ENCODE results near the gene NLRP8.
"Not testable (repeated sequence)": the region's sequence is repeated elsewhere in the genome, so short reads cannot be mapped to it uniquely, and the experiment has no call there.

NLRP8 gene

GRCh38 chr19:55947532-55947931 is at the start of gene NLRP8:
Gene NLRP8 (plus strand): TSS chr19:55947832.
- DNase-seq: no peak

DNA sequence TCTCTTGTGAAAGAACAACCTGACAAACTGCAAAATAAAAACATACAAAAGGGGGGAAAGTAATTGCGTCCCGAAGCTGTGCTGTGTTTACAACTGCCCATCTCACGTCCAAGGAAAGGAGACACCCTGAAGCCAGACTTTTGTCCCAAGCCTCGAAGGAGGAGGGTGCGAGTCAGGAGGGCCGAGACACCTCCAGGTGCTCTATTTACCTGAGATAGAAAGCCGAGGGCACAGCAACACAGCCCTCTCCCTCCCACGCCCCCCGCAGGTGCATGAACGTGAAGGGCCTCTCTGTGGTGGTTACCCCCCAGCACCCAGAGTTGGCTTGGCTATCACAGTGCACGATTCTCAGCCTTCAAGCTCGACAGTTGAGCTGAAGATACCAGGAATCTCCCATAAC is 48.7 kb upstream of the NLRP8 start:
- DNase-seq: no peak

DNA sequence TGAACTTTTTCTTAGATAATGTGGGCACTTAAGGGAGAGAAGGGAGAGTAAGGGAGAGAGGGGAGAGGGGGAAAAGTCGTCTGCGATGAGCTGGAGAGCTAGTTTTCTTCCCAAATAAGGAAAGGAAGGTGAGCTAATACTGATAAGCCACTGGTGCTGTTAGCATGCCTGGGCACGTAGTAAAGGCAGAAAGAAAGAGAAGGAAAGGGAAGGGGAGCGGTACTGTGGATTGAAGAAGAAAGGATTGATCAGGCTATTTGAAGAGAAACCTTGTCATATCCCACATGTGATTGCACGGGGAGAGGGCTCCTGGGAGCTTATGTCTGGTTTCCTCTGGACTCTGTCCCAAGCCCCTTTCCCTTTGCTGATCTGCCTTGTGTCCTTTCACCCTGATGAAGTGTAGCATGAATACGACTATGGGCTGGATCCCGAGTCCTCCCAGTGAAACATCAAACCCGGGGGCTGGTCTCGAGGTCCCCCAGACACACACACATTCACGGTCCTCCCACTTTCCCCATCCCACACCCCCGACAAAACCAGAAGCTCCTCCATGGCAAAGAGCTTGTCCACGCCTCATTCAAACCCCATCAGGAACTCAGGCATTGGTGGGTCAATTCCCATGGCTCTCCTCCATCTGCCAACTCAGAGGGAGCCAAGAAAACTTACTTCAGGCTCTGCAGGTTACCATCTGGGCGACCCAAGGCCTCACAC is 46.1 kb upstream of the NLRP8 start:
- DNase-seq: no peak

DNA sequence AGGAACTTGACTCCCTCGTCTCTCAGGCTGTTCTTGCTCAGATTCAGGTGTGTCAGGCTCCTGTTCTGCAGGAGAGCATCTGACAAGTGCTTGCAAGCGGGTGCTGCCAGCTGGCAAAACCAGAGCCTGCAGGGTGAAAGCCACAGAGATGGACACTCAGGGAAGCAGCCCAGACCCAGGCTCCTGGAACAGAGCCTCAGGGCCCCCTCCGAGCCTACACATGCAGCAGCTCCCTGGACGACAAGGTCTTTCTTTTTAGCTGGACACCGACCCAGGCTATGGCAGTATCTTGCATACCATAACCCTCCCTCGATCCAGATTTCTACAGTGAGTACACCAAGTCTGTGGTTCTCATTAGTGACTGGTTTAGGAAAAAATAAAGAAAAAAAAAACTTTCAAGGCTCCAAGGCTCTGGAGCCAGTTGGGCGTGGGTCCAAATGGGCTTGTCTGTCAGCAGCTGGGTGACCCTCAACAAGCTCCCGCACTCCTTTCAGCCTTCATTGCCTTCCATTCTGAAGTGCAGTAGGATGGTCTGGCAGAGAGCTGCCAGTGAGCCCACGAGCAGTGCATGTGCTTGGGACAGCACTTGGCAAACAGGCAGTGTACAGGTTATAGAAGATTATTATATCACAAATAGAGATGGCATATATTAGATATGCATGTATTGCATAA is 45.4 kb upstream of the NLRP8 start:
- DNase-seq: no peak

- DNase-seq: no peak
Observed at GRCh38 chr19:55907286-55907685, 40.3 kb upstream of the NLRP8 start.

- no peak for DNase-seq
Observed at GRCh38 chr19:55907746-55908145, 39.9 kb upstream of the NLRP8 start.

GRCh38 chr19:55909801-55910200 is 37.8 kb upstream of the NLRP8 start:
- no peak for DNase-seq

- DNase-seq: no peak
Observed at GRCh38 chr19:55912916-55913315, 34.7 kb upstream of the NLRP8 start.

DNA sequence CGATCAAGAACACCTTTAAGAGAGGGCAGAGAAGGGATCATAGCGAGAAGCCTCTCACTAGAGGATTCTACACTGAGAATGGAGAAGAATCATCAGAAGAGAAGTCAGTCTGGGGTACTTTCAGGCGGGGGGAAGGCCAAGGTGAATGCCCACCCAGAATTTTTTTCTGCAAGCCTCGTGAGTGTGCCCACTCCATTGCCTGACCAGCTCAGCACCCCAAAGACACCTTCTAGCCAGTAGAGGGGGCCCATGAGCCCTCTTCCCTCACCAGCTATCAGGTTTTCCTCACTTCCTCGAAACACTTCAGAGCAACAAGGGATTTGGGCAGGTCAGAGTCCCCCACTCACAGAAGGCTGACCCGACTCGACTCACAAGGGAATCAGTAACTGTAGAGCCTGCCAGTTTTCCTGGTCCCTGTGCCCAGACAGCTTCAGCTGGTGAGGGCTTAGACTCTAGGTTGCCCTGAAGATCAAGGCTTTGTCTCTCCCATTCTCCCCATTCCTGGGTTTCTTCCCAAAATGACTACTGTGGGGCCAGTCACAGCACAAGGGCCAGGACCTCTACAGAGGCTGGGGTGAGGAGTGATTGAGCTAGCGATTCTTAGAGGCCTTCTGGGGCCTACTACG is 33.9 kb upstream of the NLRP8 start:
- peak; percentile 7 for DNase-seq

DNA sequence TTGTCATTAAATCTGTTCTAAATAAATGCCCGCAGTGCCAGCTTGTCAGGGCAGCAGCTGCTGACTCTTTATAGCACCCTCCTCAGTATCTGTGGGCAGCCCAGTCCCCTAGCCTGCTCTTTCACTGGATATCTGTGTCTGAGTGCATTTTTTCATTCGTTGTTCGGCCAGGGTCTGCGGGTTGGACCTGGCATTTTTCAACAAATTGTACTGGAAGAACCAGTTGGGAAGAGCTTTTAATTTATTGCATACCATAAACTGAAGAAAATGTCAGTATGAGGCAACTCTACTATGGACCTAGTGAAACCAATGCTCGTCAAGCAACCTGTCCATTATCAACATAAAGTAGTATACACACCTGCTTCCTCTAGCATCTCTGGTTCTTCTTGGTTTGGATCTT is 24.1 kb upstream of the NLRP8 start:
- no peak for DNase-seq

DNA sequence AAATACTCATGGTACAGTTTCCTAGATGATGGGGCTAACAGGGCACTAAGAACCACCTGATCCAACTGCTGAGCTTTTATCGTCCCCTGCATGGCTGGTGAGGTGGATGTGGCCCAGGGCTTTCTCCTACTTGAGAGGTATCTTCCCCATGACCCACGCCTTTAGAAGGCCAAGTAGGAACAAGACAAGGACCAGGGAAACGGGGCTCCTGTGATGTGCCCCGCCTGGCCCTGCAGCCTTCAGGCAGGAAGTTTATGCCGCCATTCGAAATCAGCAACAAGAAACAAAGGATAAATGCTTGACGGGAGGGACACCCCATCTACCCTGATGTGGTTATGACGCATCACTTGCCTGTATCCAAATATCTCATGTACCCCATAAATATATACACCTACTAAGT is 19.6 kb upstream of the NLRP8 start:
- DNase-seq: no peak

DNA sequence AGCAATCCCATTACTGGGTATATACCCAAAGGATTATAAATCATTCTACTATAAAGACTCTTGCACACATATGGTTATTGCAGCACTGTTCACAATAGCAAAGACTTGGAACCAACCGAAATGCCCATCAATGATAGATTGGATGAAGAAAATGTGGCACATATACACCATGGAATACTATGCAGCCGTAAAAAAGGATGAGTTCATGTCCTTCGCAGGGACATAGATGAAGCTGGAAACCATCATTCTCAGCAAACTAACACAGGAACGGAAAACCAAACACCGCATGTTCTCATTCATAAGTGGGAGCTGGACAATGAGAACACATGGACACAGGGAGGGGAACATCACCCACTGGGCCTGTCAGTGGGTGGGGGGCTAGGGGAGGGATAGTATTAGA is 18.4 kb upstream of the NLRP8 start:
- not testable (repeated sequence) for DNase-seq

- DNase-seq: no peak
Observed at GRCh38 chr19:55930996-55931515, 16.6 kb upstream of the NLRP8 start.

DNA sequence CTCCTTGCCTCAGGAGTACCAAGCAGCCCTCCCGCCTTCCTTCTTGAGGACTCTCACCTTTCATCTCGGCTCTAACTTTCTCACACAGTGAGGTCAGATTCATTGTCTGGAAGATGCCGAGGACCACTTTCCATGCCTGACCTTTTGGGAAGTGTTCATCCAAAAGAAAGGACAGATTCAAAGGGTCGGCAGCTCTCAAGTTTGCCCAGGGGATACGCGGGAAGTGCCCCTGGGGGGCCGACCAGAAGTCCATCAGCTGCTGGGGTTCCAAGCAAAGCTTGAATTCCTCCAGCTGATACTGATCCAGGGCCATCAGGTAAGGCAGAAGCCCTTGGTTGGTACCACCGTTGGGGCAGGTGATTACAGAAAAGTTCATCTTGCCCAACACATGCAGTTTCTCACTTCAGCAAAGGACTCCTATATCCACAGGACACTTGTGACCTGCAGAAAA is 15.7 kb upstream of the NLRP8 start, which contains the start of gene NLRP13:
Gene NLRP13 (minus strand): TSS at position 401 of the 451 bp plus-strand sequence. CDS start 25 bp downstream, at position 376.
- no peak for DNase-seq

GRCh38 chr19:55935206-55935605 is 12.4 kb upstream of the NLRP8 start:
- DNase-seq: no peak

DNA sequence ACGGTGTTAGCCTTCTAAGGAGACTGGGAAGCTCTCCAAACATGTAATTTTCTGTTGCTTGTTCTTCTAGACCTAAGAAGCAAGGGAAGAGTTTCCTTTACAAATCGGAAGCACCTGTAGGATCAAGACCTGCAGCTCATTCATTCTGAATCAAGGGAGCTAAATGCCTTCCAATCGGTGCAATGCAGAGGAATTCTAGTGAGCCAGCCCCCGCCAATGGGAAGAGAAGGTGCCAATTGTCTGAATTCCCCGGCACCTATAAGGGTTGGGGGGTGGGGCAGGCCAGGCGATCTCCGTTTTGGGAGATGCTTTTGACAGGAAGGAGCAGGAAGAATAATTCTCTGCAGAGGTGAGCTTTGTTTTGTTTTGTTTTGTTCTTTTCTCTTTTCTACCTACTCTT is 8.4 kb upstream of the NLRP8 start:
- no peak for DNase-seq

GRCh38 chr19:55940306-55940705 is 7.3 kb upstream of the NLRP8 start:
- no peak for DNase-seq

- not testable (repeated sequence) for DNase-seq
Observed at GRCh38 chr19:55950566-55950965, 2.9 kb downstream of the NLRP8 start.

- DNase-seq: no peak
Observed at GRCh38 chr19:55956431-55956830, 8.8 kb downstream of the NLRP8 start.

- no peak for DNase-seq
Observed at GRCh38 chr19:55958356-55958755, 10.7 kb downstream of the NLRP8 start.

DNA sequence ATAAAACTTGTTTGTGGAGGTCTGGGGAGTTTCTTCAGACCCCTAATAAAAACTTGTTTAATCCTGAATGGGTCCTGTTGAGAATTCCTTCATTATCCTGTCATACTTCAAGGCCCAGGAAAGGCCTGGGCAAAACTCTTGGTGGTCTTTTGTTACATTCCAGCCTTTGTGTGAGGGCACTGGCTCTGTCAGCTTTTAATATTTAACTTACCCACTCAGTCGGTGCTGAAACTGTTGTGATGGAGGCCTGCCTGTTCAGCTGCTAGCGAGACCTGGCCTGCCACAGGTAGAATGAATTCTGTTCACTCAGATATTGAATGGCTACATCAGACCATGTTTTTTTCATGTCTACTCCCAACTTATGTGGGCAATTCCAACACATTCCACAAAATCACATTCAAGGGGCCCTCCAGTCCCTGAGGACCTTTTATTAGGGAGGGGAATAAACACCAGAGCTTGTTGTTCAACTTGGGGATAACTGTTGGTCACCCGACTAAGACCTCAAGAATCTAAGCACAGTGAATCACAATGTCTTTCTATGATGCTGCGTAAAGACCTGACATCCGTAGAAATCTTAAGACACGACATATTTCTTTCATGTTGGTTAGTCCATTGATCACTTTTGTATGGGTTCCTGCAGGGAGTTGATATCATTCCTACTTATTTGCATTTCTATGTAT is 12.5 kb downstream of the NLRP8 start:
- no peak for DNase-seq

- DNase-seq: no peak
Observed at GRCh38 chr19:55962186-55962585, 14.6 kb downstream of the NLRP8 start.

- no peak for DNase-seq
Observed at GRCh38 chr19:55973982-55974381, 26.4 kb downstream of the NLRP8 start.

All from hematopoietic multipotent progenitor cell treated with erythropoietin and hydrocortisone succinate and interleukin-3 and kit ligand, for 6 days (in vitro differentiated cells).